Fibroblast of lung (primary cell): ENCODE results near the gene QRICH2.

Experiments used
- EZH2 ChIP-seq: IDR thresholded peaks from 2 replicates; pipeline ENCODE4 v1.5.1; 2012; ENCODE audit warnings: low read length, control low read depth, mild to moderate bottlenecking; ENCODE audit errors: missing control alignments
- TF ChIP-seq, protein P1 (sequence below), 2 donors: IDR thresholded peaks in 1 of 2; conservative IDR thresholded peaks in 1 of 2; 1 replicate in 1 of 2; 2 replicates in 1 of 2; pipeline ENCODE4 v1.5.1; 2011 to 2012; ENCODE audit warnings: low read length in 2 of 2, control low read depth in 1 of 2, inconsistent platforms in 1 of 2, low read depth in 1 of 2, mild to moderate bottlenecking in 1 of 2

DNA sequence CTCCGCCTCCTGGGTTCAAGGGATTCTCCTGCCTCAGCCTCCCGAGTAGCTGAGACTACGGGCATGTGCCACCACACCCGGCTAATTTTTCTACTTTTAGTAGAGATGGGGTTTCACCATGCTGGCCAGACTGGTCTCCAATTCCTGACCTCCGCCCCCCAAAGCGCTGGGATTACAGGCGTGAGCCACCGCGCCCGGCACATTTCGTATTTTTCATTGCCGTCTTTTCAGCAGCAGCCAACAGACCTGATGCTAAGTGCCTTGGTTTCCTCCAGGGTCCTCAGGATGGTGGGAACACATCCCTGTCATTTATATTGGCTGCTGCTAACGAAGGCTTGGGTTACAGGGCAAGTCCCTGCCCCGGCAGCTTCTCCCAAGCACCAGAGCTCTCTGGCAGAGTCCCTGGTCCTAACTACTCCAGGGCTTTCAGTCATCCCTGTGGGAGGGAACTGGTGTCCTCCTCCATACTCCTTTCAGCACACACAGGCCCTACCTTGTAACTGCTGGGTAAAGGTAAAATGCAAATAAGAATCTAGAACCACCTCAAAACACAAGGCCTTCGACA is 66.3 kb downstream of the QRICH2 start:
- TF ChIP-seq, protein P1, sequence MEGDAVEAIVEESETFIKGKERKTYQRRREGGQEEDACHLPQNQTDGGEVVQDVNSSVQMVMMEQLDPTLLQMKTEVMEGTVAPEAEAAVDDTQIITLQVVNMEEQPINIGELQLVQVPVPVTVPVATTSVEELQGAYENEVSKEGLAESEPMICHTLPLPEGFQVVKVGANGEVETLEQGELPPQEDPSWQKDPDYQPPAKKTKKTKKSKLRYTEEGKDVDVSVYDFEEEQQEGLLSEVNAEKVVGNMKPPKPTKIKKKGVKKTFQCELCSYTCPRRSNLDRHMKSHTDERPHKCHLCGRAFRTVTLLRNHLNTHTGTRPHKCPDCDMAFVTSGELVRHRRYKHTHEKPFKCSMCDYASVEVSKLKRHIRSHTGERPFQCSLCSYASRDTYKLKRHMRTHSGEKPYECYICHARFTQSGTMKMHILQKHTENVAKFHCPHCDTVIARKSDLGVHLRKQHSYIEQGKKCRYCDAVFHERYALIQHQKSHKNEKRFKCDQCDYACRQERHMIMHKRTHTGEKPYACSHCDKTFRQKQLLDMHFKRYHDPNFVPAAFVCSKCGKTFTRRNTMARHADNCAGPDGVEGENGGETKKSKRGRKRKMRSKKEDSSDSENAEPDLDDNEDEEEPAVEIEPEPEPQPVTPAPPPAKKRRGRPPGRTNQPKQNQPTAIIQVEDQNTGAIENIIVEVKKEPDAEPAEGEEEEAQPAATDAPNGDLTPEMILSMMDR (conservative IDR thresholded peaks at IDR 0.05 in 1 of 2, IDR thresholded peaks at IDR 0.05 in 1 of 2; ENCODE audit: low read depth in 1 of 2, low read length in 2 of 2), result no peak
- no peak for TF ChIP-seq EZH2
